WTC11 (cell line): Measurements from ENCODE around the gene ZGRF1. TPM values are rescaled to one million over a fixed set of nuclear protein-coding genes. Genes with fewer than 3 reads are reported as not detected.

Experiments
- ATAC-seq: fragments of 200-7000 bp; cut with Tn5 transposase; 2 replicates; pipeline ENCODE4 v1.10.0; 2021; ENCODE audit warnings: mild to moderate bottlenecking, moderate library complexity
- CTCF ChIA-PET: fragments of 300-600 bp; sonication (Branson Sonifier 250); formaldehyde crosslinking; loops from one replicate; lab custom pipeline; 2021; ENCODE audit warnings: antibody characterized with exemption; lab: Charles Lee
- POLR2A ChIA-PET: fragments of 350-600 bp; sonication (Branson Sonifier 250); formaldehyde crosslinking; loops from one replicate; lab custom pipeline; 2021; ENCODE audit warnings: antibody characterized with exemption; lab: Charles Lee
- DNase-seq: peaks from one replicate; pipeline ENCODE4 v3.0.0; 2021; ENCODE audit warnings: low spot score
- H3K27ac Mint-ChIP-seq: 2 replicates; pipeline ENCODE4 v1.8.0; 2021; ENCODE audit warnings: mixed read lengths
- H3K27me3 Mint-ChIP-seq: 2 replicates; pipeline ENCODE4 v1.8.0; 2021; ENCODE audit warnings: low read depth, mild to moderate bottlenecking, moderate library complexity, mixed read lengths
- H3K36me3 Mint-ChIP-seq: 2 replicates; pipeline ENCODE4 v1.8.0; 2021; ENCODE audit warnings: mixed read lengths
- H3K4me1 Mint-ChIP-seq: 2 replicates; pipeline ENCODE4 v1.8.0; 2022; ENCODE audit warnings: mixed read lengths
- H3K4me3 Mint-ChIP-seq: 2 replicates; pipeline ENCODE4 v1.8.0; 2021; ENCODE audit warnings: mild to moderate bottlenecking, moderate library complexity, mixed read lengths
- H3K9me3 Mint-ChIP-seq: 2 replicates; pipeline ENCODE4 v1.8.0; 2021; ENCODE audit warnings: mixed read lengths
- ATF6 ChIP-seq: sonication (generic); formaldehyde crosslinking; IDR thresholded peaks from 2 replicates; pipeline ENCODE4 v1.8.1; 2023; ENCODE audit warnings: mild to moderate bottlenecking, missing genetic modification reagents
- CREB1 ChIP-seq: sonication (generic); formaldehyde crosslinking; IDR thresholded peaks from 2 replicates; pipeline ENCODE4 v1.8.0; 2023; ENCODE audit warnings: mild to moderate bottlenecking, missing genetic modification reagents
- FOXJ3 ChIP-seq: sonication (generic); formaldehyde crosslinking; IDR thresholded peaks from 2 replicates; pipeline ENCODE4 v1.9.0; 2021; ENCODE audit warnings: missing genetic modification reagents, mild to moderate bottlenecking, borderline replicate concordance
- FOXP4 ChIP-seq: sonication (generic); formaldehyde crosslinking; IDR thresholded peaks from 2 replicates; pipeline ENCODE4 v1.8.0; 2022; ENCODE audit warnings: mild to moderate bottlenecking, missing genetic modification reagents
- JAZF1 ChIP-seq: fragments of 250-450 bp; sonication (Bioruptor Pico); IDR thresholded peaks from 2 replicates; pipeline ENCODE4 v1.9.0; 2021; ENCODE audit warnings: moderate library complexity, mild to moderate bottlenecking, inconsistent platforms
- MLX ChIP-seq: sonication (generic); formaldehyde crosslinking; IDR thresholded peaks from 2 replicates; pipeline ENCODE4 v1.8.1; 2023; ENCODE audit warnings: mild to moderate bottlenecking, missing genetic modification reagents, moderate library complexity
- NR3C1 ChIP-seq: sonication (generic); formaldehyde crosslinking; conservative IDR thresholded peaks from 2 replicates; pipeline ENCODE4 v1.8.1; 2023; ENCODE audit warnings: low read depth, mild to moderate bottlenecking, missing genetic modification reagents
- PRDM15 ChIP-seq: sonication (generic); formaldehyde crosslinking; IDR thresholded peaks from 2 replicates; pipeline ENCODE4 v1.8.0; 2022; ENCODE audit warnings: missing genetic modification reagents
- PREB ChIP-seq: sonication (generic); formaldehyde crosslinking; IDR thresholded peaks from 2 replicates; pipeline ENCODE4 v1.8.1; 2022; ENCODE audit warnings: mild to moderate bottlenecking, missing genetic modification reagents, moderate library complexity, borderline replicate concordance
- PRRX2 ChIP-seq: fragments of 250-450 bp; sonication (Bioruptor Pico); IDR thresholded peaks from 2 replicates; pipeline ENCODE4 v1.8.0; 2021; ENCODE audit warnings: mild to moderate bottlenecking
- SP1 ChIP-seq: sonication (generic); formaldehyde crosslinking; conservative IDR thresholded peaks from 2 replicates; pipeline ENCODE4 v1.8.1; 2022; ENCODE audit warnings: missing genetic modification reagents
- TP53 ChIP-seq: sonication (generic); formaldehyde crosslinking; IDR thresholded peaks from 2 replicates; pipeline ENCODE4 v1.8.1; 2023; ENCODE audit warnings: mild to moderate bottlenecking, missing genetic modification reagents
- USF1 ChIP-seq: sonication (generic); formaldehyde crosslinking; IDR thresholded peaks from 2 replicates; pipeline ENCODE4 v1.8.0; 2022; ENCODE audit warnings: mild to moderate bottlenecking, missing genetic modification reagents
- ZNF317 ChIP-seq: sonication (generic); formaldehyde crosslinking; IDR thresholded peaks from 2 replicates; pipeline ENCODE4 v1.8.1; 2023; ENCODE audit warnings: low read depth, mild to moderate bottlenecking, moderate library complexity, missing genetic modification reagents, borderline replicate concordance
- ZNF396 ChIP-seq: fragments of 250-450 bp; sonication (Bioruptor Pico); IDR thresholded peaks from 2 replicates; pipeline ENCODE4 v1.8.0; 2021; ENCODE audit warnings: mild to moderate bottlenecking, moderate library complexity, borderline replicate concordance
- ZNF512 ChIP-seq: sonication (generic); formaldehyde crosslinking; IDR thresholded peaks from 2 replicates; pipeline ENCODE4 v1.8.1; 2022; ENCODE audit warnings: missing genetic modification reagents, borderline replicate concordance
- ZSCAN18 ChIP-seq: fragments of 250-450 bp; sonication (Bioruptor Pico); IDR thresholded peaks from 2 replicates; pipeline ENCODE4 v2.1.2; 2022; ENCODE audit warnings: mild to moderate bottlenecking, moderate library complexity
- total RNA-seq: library from RNA; stranded (reverse); gene quantifications from 3 replicates; pipeline ENCODE4 v1.2.3, GENCODE V29; 2021

Gene ZGRF1
- total RNA-seq, 1 experiment from 2014 or later = 56.2 TPM

- TF ChIP-seq PREB (CRISPR knock-in tag) = no peak
- no peak for TF ChIP-seq CREB1 (CRISPR knock-in tag)
Measured at GRCh38 chr4:112650332-112650731, 13.6 kb upstream of the ZGRF1 start (continued).

GRCh38 chr4:112649055-112649408 is 12.3 kb upstream of the ZGRF1 start:
- peak overlapping the region; percentile 93 for H3K27ac Mint-ChIP-seq
- H3K27me3 Mint-ChIP-seq = peaks cover 7% of the 10 kb centered on the region
- peaks cover 39% of the 10 kb centered on the region for H3K36me3 Mint-ChIP-seq
- no peaks in the 10 kb centered on the region for H3K9me3 Mint-ChIP-seq
- DNase-seq (no peak), ATAC-seq (no peak)
- POLR2A ChIA-PET = interaction anchor here (0.6 to 5.6 kb wide), 9 partner anchors 8 to 411 kb away, joined by 3 to 50 read pairs (median 11); no protein-coding TSS in a partner anchor
- TF ChIP-seq PREB (CRISPR knock-in tag) (no peak), JAZF1 (CRISPR knock-in tag) (no peak), ATF6 (CRISPR knock-in tag) (no peak), TP53 (CRISPR knock-in tag) (no peak), SP1 (CRISPR knock-in tag) (no peak), MLX (CRISPR knock-in tag) (no peak), ZNF396 (no peak), ZNF317 (no peak), USF1 (CRISPR knock-in tag) (no peak), PRDM15 (CRISPR knock-in tag) (no peak), PRRX2 (CRISPR knock-in tag) (no peak), ZSCAN18 (no peak), FOXJ3 (no peak), NR3C1 (CRISPR knock-in tag) (no peak), FOXP4 (CRISPR knock-in tag) (no peak), ZNF512 (CRISPR knock-in tag) (no peak)
- H3K4me1 Mint-ChIP-seq = peaks cover 41% of the 10 kb centered on the region
- peak overlapping the region; percentile 94 for H3K4me3 Mint-ChIP-seq
- CTCF ChIA-PET = interaction anchor here (0.9 to 9.1 kb wide), 4 partner anchors 103 to 117 kb away, joined by 4 to 116 read pairs (median 5); no protein-coding TSS in a partner anchor
